NOMO-1 (cell line): Measurements from ENCODE around the gene OAF.

Experiments
- DNase-seq, 2 experiments: peaks; one replicate each; lab custom pipeline; 2025; ENCODE audit not compliant: unreplicated experiment in 2 of 2; lab: John Stamatoyannopoulos, UW

The OAF gene

DNA sequence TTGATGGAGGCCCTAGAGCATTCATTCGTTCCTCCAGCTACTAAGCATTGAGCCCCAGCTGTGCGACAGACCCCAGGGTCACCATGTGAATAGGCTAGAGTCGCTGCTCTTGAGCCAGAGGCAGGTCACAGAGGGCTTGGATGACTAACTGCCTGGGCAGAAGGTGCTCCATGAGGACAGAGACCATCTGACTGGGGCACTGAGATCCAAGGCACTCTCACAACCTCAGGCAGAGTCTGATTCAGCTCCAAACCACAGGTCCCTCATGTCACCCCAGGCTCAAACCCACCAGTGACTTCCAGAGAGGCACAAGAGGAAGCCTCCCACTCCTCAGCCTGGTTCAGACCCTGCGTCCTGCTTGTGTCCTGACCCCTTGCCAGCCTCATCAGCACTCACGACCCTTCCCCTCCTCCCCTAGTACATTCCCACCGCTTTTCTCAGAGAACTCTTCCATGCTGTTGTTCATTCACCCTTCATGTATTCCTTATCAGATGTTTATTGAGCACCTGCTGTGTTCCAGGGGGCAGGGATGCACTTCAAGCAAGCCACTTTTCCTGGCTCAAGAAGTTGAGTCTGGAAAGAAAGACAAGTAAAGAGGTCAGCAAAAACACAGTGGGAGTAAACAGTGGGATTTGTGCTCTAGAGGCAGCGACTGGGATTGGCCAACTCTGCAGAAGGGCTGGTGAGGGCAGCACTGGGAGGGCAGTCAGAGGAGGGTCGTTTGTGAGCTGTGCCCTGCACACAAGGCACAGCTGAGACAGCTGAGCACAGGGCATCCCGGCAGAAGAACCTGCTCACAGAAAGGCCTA lies 9.3 kb downstream of the OAF start:
- DNase-seq = no peak

DNA sequence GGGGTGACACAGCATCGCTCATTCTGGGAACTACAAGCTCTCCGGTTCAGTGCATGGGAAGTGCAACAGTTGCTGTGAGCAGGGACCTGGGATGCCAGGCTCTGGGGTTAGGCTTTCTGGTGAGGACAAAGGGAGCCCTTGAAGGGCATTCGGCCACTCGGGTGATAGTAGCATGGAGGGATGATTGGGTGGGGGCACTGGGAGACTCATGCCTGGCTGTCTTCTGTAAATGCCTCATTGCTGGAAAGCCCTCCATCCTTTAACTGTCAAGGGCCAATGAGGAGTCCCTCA lies 9.9 kb downstream of the OAF start:
- no peak for DNase-seq

DNA sequence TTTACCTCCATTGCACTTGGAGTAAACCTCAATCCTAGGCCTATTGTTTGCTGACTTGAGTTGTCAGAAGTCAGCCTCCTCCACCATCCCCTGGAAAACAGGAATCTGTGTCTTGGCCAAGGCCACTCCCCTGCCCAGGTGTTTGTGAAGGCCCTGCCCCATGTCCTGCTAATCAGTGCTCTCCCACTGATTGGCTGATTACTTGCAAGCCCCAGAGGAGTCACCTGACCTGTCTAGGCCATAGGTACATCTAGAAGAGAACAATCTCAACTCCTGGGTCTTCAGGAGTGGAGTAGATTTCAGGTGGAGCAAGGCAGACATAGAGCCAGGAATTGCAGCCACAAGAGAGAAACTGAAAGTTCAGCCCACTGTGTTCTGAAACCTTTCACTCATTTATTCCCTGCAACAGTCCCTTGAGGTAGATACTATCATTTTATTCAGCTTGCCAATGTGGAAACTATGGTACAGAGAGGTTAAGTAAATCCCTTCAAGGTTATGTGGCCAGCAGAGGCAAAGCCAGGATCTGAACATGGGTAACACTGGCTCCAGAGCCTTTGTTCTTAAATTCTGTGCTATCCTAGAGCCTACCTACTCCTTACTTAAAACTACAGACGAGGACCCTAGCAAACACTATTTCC lies 10.4 kb downstream of the OAF start:
- no peak for DNase-seq

DNA sequence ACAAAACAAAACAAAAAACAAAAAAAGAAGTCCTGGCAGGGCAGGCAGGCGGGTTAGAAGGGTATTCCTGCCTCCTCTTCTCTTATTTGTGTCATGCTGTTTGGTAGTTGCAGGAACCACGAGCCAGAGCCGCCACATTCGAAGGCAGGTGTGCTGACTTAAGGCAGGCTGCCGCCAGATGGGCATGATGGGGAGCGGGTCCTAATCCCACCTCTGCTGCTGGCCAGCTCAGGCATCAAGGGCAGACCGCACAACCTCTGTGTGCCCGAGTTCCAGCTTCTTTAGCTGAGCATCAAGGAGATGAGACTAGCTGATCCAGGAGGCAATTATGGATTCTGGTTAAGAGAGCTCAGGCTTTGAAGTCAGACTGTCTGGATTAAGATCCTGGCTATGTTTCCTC lies 12.1 kb downstream of the OAF start:
- no peak for DNase-seq

DNA sequence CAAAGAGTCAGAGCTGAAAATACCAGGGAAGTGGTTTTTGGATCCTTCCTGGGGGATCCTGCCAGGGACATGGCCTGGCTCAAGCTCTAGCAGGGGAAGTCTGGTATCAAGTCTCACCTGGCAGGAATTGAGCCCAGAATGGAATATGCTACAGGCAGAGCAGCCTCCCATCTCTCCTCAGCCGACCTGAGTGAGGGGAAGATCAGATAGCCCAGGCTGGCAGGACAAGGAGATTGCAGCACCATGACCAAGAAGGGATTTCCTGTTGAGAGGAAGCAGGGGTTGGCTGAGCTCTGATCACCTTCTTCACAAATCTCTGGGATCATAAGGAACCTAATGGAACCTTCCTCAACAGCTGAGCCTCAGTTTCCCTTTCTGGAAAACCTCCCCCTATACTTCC lies 13.0 kb downstream of the OAF start:
- no peak for DNase-seq

DNA sequence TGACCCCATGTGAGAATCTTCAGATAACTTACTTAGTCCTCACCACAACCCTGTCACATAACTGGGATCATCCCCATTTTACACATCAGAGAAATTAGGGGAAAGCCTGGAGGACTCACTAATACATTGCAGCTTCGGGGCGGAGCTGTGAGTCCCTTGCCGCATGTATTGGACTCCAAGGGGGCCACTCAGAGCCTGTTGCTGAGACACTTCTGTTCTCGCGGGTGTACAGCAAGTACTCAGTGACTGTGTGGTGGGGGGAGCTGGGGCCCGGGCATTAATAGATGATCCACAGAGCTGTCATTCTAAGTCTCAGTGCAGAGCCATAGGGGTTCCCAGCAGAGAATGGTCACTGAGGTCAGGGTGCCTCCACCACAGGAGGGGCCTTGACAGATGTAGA lies 13.5 kb downstream of the OAF start:
- no peak for DNase-seq

DNA sequence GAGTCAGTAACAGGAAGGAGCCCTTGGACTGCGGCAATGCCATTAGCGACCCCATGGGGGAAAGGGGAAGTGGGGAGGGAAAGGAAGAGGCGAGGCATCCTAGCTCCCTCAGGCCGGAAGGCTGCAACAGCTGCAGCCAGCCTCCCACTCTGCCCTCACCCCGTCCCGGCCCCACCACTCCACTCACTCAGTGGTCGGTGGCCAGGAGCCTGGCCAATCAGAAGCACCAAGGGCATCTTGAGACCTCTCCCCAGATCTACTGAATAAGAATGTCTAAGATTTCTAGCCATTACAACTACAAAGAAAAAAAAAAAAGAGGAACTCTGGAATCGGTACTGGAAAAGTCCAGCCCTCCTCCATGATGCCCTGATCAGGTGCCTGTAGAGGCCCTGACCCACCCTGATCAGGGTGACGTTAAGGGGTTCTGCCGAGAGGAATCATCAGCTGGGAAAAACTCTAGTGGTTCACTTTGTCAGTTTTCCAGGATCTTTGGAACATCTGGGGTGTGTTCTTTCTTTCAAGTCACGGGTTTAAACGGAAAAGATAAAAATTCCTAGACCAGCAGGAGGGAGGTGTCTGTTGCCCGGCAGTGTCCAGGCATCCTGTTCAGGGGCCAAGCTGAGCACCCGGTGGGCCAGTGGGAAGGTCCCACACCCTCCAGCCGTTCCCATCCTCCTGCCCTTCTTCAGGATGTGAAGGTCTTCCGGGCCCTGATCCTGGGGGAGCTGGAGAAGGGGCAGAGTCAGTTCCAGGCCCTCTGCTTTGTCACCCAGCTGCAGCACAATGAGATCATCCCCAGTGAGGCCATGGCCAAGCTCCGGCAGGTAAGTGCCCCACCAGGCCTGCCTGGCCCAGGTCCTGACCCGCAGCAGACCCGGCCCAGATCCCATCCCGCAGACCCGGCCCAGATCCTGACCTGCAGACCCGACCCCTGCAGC lies 14.4 kb downstream of the OAF start:
- peak; percentile 70 to 78 for DNase-seq

DNA sequence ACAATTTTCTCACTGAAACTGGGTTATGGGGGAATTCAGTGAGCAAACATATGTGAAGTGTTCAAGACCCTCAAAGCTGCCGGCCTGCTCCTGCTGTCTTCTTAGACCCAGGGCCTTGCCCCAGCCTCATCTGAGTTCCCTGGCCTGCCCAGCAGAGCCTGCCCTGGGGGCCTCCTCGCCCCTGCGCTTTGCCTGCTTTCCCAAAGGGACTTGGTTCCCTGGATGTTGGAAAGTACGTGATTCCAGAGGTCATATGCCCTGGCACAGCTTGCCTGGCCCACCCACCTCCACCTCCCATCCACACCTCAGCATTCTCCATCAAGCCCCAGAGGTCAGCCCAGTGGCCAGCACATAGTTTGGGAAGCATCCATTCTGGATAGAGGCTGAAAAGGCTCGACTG lies 15.4 kb downstream of the OAF start:
- DNase-seq = no peak

GRCh38 chr11:120226714-120227113 lies 15.9 kb downstream of the OAF start:
- DNase-seq = no peak

DNA sequence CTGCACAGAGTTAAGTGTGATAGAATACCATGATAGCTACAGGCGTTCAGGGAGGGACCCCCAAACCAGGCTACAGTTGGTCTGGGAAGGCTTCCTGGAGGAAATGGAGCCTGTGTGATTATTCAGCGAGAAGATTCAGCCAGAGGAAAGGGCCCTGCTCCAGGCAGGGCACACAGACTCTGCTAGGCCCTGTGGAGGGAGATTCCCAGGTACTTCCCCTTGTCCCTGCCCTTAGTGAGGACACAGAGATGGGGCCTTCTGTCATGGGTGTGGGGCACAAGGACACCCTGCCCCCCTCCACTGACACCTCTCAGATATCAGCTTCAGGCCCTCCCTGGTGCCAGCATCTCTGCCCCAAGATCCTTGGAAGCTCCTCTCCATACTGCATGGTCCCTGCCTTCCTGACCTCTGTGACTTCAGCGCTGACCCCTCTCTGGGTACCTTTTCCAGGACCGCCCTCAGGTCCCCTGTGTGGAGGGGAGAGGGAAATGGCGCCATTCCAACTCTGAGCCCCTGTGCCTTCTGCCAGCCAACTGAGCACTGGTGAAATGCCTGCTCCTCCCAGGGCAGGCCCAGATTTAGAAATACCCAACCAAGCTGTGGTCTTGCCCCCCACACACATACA lies 16.5 kb downstream of the OAF start:
- no peak for DNase-seq

- DNase-seq = no peak
Observed at GRCh38 chr11:120228794-120229384, 18.1 kb downstream of the OAF start.

- no peak for DNase-seq
Observed at GRCh38 chr11:120229451-120230424, 18.9 kb downstream of the OAF start.

DNA sequence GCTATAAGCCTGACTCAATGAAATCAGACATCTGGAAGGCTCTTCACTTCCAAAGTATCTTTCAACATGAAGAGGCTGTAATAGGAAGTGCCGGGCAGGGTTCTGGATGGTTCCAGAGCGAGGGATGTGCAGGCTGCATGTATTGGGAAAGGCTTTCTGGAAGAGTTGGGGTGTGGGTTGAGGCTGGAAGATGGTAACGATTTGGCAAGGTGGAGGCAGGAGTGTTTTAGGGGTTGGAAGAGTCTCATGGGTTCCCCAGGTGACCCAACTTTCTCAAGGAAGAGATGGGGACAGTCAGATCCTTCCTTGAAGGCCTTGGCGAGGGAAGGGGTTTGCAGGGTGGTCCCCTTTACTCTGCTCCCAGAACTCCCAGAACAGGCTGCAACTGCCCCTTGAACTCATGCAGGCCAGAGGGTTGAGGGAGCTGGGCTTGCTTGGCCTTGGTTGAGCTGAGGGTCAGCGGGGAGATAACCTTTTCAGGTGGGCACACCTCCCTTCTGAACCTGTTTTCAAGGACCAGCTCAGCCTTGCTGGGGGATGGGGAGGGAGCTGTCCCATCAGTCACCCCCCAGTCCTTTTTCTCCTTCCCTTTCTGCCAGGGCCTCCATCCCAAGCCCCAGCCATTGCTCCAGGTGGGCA lies 19.7 kb downstream of the OAF start:
- DNase-seq = no peak

DNA sequence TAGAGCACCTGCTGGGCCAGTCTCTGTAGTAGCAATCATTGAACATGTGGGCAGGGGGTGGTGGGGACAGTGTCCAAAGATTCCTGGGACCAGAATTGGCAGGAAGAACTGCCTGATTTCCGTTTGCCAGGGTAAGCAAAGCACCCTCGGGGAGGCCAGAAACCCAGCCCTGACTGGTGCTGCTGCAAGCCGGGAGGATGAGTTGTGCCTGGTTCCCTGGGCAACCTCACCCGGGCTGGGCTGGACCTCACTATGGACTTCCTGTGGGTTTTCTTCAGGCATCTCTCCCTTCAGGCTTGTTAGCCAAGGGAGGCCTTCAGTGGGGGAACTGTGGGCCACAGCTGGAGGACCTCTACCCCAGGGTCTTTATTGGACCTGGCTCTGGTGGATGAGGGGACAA lies 21.1 kb downstream of the OAF start:
- DNase-seq = no peak

- DNase-seq = no peak
Observed at GRCh38 chr11:120233207-120233803, 22.5 kb downstream of the OAF start.

GRCh38 chr11:120235024-120235628 lies 24.3 kb downstream of the OAF start:
- peak; percentile 14 to 33 for DNase-seq

GRCh38 chr11:120236169-120237107 lies 25.6 kb downstream of the OAF start:
- DNase-seq = no peak
